C4-2B (cell line): ENCODE data around the gene DNAJA2.
A peak's percentile ranks its signal among the peaks of the same experiment; 100 is the strongest.
"Not testable (repeated sequence)": the region's sequence is repeated elsewhere in the genome, so short reads cannot be mapped to it uniquely, and the experiment has no call there.

Experiments
- H3K27ac ChIP-seq: fragments of 450-650 bp; 2 replicates; pipeline ENCODE4 v1.5.1; 2017
- ZFX ChIP-seq: fragments of 450-650 bp; IDR thresholded peaks from 2 replicates; pipeline ENCODE4 v1.6.1; 2017
- TF ChIP-seq, protein P1 (sequence below): fragments of 450-650 bp; conservative IDR thresholded peaks from 2 replicates; pipeline ENCODE4 v1.5.1; 2017; ENCODE audit warnings: mild to moderate bottlenecking

Gene DNAJA2

DNA sequence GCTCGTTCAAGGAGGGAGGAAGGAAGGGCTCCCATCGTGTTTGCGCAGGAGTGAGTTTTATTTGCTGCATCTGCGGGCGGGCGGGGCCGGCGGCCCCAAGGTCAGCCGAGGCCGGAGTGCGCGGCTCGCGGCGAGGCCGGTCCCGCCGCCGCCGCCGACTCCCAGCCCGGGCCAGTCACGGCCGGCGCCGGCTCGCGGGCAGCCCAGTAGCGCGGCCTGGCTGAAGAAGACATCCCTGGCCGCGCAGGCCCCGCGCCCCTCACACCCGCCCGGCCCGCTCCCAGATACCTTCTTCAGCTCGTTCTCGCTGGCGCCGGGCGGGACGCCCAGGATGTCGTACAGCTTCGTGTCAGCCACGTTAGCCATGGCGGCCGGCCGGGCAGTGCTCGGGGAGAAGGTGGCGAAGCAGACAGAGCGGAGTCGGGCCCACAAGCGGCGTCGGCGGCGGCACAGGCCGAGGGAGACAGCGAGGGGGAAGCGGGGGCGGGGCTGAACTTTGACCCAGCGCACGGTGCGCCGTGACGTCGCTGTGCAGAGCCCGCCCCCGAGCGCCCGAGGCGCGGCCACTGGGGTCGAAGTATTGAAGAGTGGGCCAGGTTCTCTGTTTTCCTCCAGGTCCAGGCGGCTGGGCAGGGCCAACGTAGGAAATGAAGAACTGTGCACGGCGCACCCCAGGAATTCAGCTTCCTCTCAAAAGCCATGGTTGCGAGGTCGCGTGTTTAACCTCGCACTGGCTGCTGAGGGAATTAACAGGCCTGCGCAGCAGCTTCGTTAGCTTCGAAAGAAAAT, at the start of gene DNAJA2:
Gene DNAJA2, minus strand, starts transcription at position 468 of the 789 bp plus-strand sequence. Its CDS starts 102 bp downstream, at position 366.
- H3K27ac ChIP-seq = peak within 1 kb of the TSS; percentile 94
- peak; percentile 95 for TF ChIP-seq ZFX
- TF ChIP-seq, protein P1, sequence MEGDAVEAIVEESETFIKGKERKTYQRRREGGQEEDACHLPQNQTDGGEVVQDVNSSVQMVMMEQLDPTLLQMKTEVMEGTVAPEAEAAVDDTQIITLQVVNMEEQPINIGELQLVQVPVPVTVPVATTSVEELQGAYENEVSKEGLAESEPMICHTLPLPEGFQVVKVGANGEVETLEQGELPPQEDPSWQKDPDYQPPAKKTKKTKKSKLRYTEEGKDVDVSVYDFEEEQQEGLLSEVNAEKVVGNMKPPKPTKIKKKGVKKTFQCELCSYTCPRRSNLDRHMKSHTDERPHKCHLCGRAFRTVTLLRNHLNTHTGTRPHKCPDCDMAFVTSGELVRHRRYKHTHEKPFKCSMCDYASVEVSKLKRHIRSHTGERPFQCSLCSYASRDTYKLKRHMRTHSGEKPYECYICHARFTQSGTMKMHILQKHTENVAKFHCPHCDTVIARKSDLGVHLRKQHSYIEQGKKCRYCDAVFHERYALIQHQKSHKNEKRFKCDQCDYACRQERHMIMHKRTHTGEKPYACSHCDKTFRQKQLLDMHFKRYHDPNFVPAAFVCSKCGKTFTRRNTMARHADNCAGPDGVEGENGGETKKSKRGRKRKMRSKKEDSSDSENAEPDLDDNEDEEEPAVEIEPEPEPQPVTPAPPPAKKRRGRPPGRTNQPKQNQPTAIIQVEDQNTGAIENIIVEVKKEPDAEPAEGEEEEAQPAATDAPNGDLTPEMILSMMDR = no peak

DNA sequence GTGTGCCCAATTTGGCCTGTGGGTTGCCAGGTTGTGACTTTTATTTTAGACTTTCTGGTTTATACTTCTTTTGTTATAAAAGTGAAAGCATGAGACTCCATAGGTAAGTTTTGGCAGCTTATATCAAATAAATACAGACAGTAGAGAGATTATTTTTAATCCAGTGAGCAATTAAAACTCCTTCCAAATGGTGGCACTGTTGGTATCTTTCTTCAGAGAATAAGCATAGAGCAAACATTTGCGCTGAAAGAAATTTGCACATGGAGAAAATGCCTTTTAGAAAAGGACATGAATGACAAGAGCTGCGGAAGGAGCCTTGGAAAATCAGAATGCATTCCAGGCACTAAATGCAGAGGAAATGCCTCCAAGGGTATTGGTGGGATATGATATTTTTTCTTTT, 46.1 kb upstream of the DNAJA2 start:
- H3K27ac ChIP-seq = no peak overlapping the region
- TF ChIP-seq ZFX = no peak
- TF ChIP-seq, protein P1 = peak; percentile 54

DNA sequence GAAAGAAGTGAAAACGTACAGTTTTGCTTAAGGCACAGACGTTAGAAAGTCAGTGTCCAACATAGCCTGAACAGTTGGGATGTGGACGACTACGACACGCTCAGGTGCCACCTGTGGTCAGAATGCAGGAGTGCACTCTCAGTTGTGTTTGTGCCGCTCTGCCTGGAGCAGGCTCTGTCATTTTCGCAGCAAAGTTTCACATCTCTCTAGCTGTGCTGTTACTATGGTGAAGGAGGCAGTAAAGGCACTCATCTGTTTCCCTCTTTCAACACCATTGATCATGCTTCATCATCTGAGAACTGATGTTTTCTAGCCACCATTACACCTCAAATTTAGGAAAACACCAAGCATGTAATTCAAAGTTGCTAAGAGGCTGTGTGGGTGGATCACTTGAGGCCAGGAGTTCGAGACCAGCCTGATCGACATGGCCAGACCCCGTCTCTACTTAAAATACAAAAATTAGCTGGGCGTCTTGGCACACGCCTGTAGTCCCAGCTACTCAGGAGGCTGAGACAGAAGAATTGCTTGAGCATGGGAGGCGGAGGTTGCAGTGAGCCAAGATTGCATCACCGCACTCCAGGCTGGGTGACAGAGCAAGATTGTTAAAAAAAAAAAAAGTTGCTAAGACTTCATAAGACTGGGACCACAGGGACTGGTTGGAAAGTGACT, 44.9 kb upstream of the DNAJA2 start:
- TF ChIP-seq, protein P1 = peak; percentile 79
- TF ChIP-seq ZFX = no peak
- H3K27ac ChIP-seq = no peak overlapping the region

DNA sequence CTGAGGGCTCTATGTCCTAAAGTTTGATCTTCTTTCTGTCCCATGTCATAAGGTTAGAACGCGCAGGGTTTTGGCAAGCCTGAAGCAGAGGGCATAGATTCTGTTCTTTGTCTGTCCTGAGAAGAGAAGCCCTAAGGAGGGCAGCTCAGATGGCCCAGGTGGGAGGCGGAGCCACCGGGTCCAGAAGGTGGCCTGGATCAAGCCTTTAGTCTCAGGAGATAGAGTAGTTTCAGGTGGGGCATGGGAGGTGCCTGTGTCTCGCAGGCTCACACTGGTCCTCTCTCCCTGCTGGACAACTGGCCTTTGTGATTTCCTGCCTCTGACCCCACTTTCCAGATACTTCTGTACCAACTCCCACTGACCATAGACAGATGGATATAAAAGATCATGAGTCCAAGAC, 44.2 kb upstream of the DNAJA2 start:
- H3K27ac ChIP-seq = no peak overlapping the region
- TF ChIP-seq ZFX = no peak
- TF ChIP-seq, protein P1 = no peak

DNA sequence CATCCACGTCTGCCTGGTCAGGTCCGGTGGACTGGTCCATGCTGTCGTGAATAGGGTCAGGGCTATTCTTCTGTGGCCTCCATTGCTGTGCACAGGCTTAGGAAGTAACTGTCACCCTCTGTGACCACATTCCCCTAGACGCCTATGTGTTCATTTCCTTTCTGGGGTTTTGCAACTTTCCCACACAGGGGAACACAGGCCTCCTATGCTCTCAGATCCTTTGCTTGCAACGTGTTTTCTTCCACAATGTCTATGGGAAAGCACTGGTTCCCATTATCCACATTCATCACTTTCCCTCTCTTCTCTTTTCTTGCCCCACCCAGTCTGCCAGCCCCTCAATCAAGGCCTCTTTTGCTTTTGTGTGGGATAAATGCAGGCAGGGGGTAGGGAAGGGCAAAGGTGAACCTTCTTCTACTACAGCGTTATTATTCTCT, 43.2 kb upstream of the DNAJA2 start:
- TF ChIP-seq, protein P1 = no peak
- TF ChIP-seq ZFX = no peak
- H3K27ac ChIP-seq = no peak overlapping the region

DNA sequence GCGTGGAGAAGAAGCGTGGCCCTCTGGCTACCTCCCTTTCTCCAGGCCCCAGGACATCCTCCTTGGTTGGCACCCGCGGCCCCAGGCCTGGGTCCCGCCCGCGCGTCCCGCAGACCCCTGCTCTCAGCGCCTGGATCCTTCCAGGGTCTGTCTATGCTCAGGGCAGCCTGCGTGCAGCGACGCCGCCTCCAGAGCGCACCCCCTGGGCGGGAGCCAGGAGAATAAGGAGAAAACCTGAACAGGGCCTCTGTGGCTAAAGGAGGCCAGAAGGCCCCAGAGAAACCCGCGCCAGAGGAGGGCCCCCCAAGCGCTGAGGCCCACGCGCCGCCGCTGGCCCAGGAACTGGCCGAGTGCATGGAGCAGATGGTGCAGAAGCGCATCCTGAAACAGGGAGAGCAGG, 40.4 kb upstream of the DNAJA2 start:
- TF ChIP-seq ZFX = no peak
- TF ChIP-seq, protein P1 = no peak
- H3K27ac ChIP-seq = no peak overlapping the region

DNA sequence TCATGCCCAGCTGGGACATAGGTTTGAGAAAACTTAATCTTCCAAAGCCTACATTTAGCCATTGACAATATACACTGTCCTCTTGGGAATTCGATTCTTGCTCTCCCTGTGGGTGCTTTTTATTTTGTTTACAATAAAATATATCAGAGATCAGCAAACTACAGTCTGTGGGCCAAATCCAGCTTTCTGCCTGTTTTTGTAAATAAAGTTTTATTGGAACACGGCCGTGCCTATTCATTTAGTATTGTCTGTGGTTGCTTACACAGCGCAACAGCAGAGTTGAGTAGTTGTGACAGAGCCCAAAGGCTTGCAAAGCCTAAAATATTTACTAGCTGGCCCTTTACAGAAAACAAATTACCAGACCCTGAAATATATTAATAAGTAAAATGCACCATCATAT, 39.7 kb upstream of the DNAJA2 start:
- H3K27ac ChIP-seq = no peak overlapping the region
- TF ChIP-seq ZFX = no peak
- TF ChIP-seq, protein P1 = no peak

DNA sequence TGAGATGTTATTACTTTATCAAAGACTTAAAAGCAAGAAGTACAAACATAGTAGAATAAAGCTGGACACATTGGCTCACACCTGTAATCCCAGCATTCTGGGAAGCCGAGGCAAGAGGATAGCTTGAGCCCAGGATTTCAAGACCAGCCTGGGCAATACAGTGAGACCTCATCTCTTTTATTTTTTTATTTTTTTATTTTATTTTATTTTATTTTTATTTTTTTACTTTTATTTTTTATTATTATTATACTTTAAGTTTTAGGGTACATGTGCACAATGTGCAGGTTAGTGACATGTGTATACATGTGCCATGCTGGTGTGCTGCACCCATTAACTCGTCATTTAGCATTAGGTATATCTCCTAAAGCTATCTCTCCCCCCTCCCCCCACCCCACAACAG, 37.3 kb upstream of the DNAJA2 start:
- H3K27ac ChIP-seq = not testable (repeated sequence)
